ENCODE results near the gene MRTO4. TPM values are rescaled to one million over a fixed set of nuclear protein-coding genes. Genes with fewer than 3 reads are reported as not detected.
"Not testable (repeated sequence)": the region's sequence is repeated elsewhere in the genome, so short reads cannot be mapped to it uniquely, and the experiment has no call there.

Gene MRTO4
- total RNA-seq, 1 experiment from 2014 or later = 90.1 TPM

- CTCF ChIA-PET = no interaction called here
- intact Hi-C loops (cut with micrococcal nuclease; ENCODE audit: unreplicated experiment) = no loop called here
Observed at GRCh38 chr1:19254416-19254815, 2.8 kb downstream of the MRTO4 start.

GRCh38 chr1:19255288-19255687 lies 3.7 kb downstream of the MRTO4 start:
- Histone ChIP-seq H3K27ac (ENCODE audit: low read length) (no peak overlapping the region), H3K36me3 (ENCODE audit: control insufficient read depth, insufficient read depth, low read length) (peaks cover 12% of the 10 kb centered on the region; the same call in 1 of the 2 replicates), H3K4me3 (ENCODE audit: low read depth in 2 of 2, low read length in 2 of 2) (no peak overlapping the region), H3K27me3 (ENCODE audit: control insufficient read depth, insufficient read depth, low read length) (no peaks in the 10 kb centered on the region), H3K9me3 (ENCODE audit: control insufficient read depth, insufficient read depth, low read depth, low read length) (no peaks in the 10 kb centered on the region), H3K4me1 (ENCODE audit: control insufficient read depth, insufficient read depth, low read length) (peaks cover 19% of the 10 kb centered on the region)
- DNase-seq (ENCODE audit: low read depth, low spot score) (no peak), ATAC-seq (no peak)
- POLR2A ChIA-PET = no interaction called here
- CTCF ChIA-PET = interaction anchor here (0.7 kb wide), 1 partner anchor 245 kb away, joined by 4 read pairs; no protein-coding TSS in a partner anchor
- in situ Hi-C loops (cut with HindIII; ENCODE audit: low pct_unique_long_range_greater_than_20kb, low sequenced_read_pairs) = no loop called here
- no TSS peak for BruUV-seq (replicated peaks)
- TF ChIP-seq SIN3A (IDR thresholded peaks at IDR 0.05; ENCODE audit: borderline replicate concordance, insufficient read depth, low read depth, low read length) (no peak), TCF7L2 (IDR thresholded peaks at IDR 0.05; ENCODE audit: low read depth, low read length) (no peak), POLR2AphosphoS5 (IDR thresholded peaks at IDR 0.05; ENCODE audit: low read depth, low read length) (no peak), REST (IDR thresholded peaks at IDR 0.05; ENCODE audit: insufficient read depth in 1 of 2, low read depth in 2 of 2, low read length in 1 of 2) (no peak), CTCF (IDR thresholded peaks at IDR 0.05) (no peak)
- intact Hi-C loops (cut with micrococcal nuclease; ENCODE audit: unreplicated experiment) = no loop called here

More at GRCh38 chr1:19254416-19254815, 2.8 kb downstream of the MRTO4 start:
- Histone ChIP-seq H3K9me3 (ENCODE audit: control insufficient read depth, insufficient read depth, low read depth, low read length) (no peaks in the 10 kb centered on the region), H3K4me1 (ENCODE audit: control insufficient read depth, insufficient read depth, low read length) (peaks cover 23% of the 10 kb centered on the region), H3K27ac (ENCODE audit: low read length) (no peak overlapping the region), H3K4me3 (ENCODE audit: low read depth in 2 of 2, low read length in 2 of 2) (no peak overlapping the region), H3K36me3 (ENCODE audit: control insufficient read depth, insufficient read depth, low read length) (peaks cover 12% of the 10 kb centered on the region; the same call in 1 of the 2 replicates), H3K27me3 (ENCODE audit: control insufficient read depth, insufficient read depth, low read length) (no peaks in the 10 kb centered on the region)
- POLR2A ChIA-PET = no interaction called here
- no peak for DNase-seq (ENCODE audit: low read depth, low spot score)
- in situ Hi-C loops (cut with HindIII; ENCODE audit: low pct_unique_long_range_greater_than_20kb, low sequenced_read_pairs) = no loop called here
- TF ChIP-seq POLR2AphosphoS5 (IDR thresholded peaks at IDR 0.05; ENCODE audit: low read depth, low read length) (no peak), CTCF (IDR thresholded peaks at IDR 0.05) (no peak), TCF7L2 (IDR thresholded peaks at IDR 0.05; ENCODE audit: low read depth, low read length) (no peak), REST (IDR thresholded peaks at IDR 0.05; ENCODE audit: insufficient read depth in 1 of 2, low read depth in 2 of 2, low read length in 1 of 2) (no peak), SIN3A (IDR thresholded peaks at IDR 0.05; ENCODE audit: borderline replicate concordance, insufficient read depth, low read depth, low read length) (no peak)
- no TSS peak for BruUV-seq (replicated peaks)
- no peak for ATAC-seq

DNA sequence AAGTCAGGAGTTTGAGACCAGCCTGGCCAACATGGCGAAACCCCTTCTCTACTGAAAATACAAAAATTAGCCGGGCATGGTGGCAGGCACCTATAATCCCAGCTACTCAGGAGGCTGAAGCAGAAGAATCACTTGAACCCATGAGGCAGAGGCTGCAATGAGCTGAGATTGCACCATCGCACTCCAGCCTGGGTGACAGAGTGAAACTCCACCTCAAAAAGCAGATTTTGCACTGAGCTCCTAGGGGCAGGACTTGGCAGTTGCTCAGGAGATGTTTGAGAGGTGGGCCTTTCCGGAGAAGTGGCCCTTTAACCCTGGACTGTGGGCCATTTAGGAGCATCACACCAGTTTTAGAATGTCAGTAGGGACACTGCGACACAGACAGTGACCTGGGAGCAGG lies 4.7 kb downstream of the MRTO4 start:
- in situ Hi-C loops (cut with HindIII; ENCODE audit: low pct_unique_long_range_greater_than_20kb, low sequenced_read_pairs); ATAC-seq; H3K4me3 ChIP-seq (ENCODE audit: low read depth in 2 of 2, low read length in 2 of 2); H3K27me3 ChIP-seq (ENCODE audit: control insufficient read depth, insufficient read depth, low read length); H3K27ac ChIP-seq (ENCODE audit: low read length); intact Hi-C loops (cut with micrococcal nuclease; ENCODE audit: unreplicated experiment); BruUV-seq (replicated peaks); POLR2A ChIA-PET; DNase-seq (ENCODE audit: low read depth, low spot score); H3K9me3 ChIP-seq (ENCODE audit: control insufficient read depth, insufficient read depth, low read depth, low read length); CTCF ChIA-PET: not testable (repeated sequence)
- peaks cover 12% of the 10 kb centered on the region; the same call in 1 of the 2 replicates for H3K36me3 ChIP-seq (ENCODE audit: control insufficient read depth, insufficient read depth, low read length)
- peaks cover 15% of the 10 kb centered on the region for H3K4me1 ChIP-seq (ENCODE audit: control insufficient read depth, insufficient read depth, low read length)
